DOHH2 (cell line): ENCODE data around the gene LRP10.
A peak's percentile ranks its signal among the peaks of the same experiment; 100 is the strongest.

Experiments
- H3F3A ChIP-seq: fragments of 200-600 bp; sonication (generic), shearing (Covaris generic); 2 replicates; pipeline ENCODE4 v1.6.0; 2016; ENCODE audit warnings: antibody characterized with exemption, mild to moderate bottlenecking; ENCODE audit not compliant: control insufficient read depth, insufficient read depth
- H3K27ac ChIP-seq: fragments of 200-600 bp; sonication (generic); 2 replicates; pipeline ENCODE4 v1.5.1; 2014; ENCODE audit warnings: low read depth, mild to moderate bottlenecking, low read length, moderate library complexity
- H3K27me3 ChIP-seq: fragments of 200-600 bp; sonication (generic); 2 replicates; pipeline ENCODE4 v1.6.1; 2014; ENCODE audit warnings: mild to moderate bottlenecking, low read length, mixed read lengths; ENCODE audit not compliant: control insufficient read depth
- H3K36me3 ChIP-seq: fragments of 200-600 bp; sonication (generic); 2 replicates; pipeline ENCODE4 v1.6.1; 2014; ENCODE audit warnings: mild to moderate bottlenecking, low read length, moderate library complexity, mixed read lengths; ENCODE audit not compliant: control insufficient read depth
- H3K4me1 ChIP-seq: fragments of 200-600 bp; sonication (generic); 2 replicates; pipeline ENCODE4 v1.6.1; 2014; ENCODE audit warnings: mild to moderate bottlenecking, low read length, mixed read lengths; ENCODE audit not compliant: control insufficient read depth
- H3K4me2 ChIP-seq: fragments of 200-600 bp; sonication (generic); 2 replicates; pipeline ENCODE4 v1.6.0; 2014; ENCODE audit warnings: mild to moderate bottlenecking, low read length, moderate library complexity
- H3K4me3 ChIP-seq: fragments of 200-600 bp; sonication (generic); 2 replicates; pipeline ENCODE4 v1.5.1; 2014; ENCODE audit warnings: mild to moderate bottlenecking, low read length, mixed read lengths
- H3K79me2 ChIP-seq: fragments of 200-600 bp; sonication (generic); 2 replicates; pipeline ENCODE4 v1.6.1; 2014; ENCODE audit warnings: mild to moderate bottlenecking, low read length, mixed read lengths; ENCODE audit not compliant: control insufficient read depth
- H3K9me2 ChIP-seq: fragments of 200-600 bp; sonication (generic); replicated peaks from 2 replicates; pipeline ENCODE4 v1.6.1; 2014; ENCODE audit warnings: mild to moderate bottlenecking, low read length, mixed read lengths; ENCODE audit not compliant: control insufficient read depth
- H3K9me3 ChIP-seq: fragments of 200-600 bp; sonication (generic); 2 replicates; pipeline ENCODE4 v1.6.1; 2014; ENCODE audit warnings: antibody characterized with exemption, low read length, mixed read lengths; ENCODE audit not compliant: control insufficient read depth, insufficient read depth
- H4K20me1 ChIP-seq: fragments of 200-600 bp; sonication (generic); 2 replicates; pipeline ENCODE4 v1.6.0; 2014; ENCODE audit warnings: low read depth, mild to moderate bottlenecking, antibody characterized with exemption, low read length, moderate library complexity; ENCODE audit not compliant: control insufficient read depth, insufficient read depth
- CTCF ChIP-seq: fragments of 200-600 bp; sonication (generic); IDR thresholded peaks from one replicate; pipeline ENCODE4 v1.5.1; 2014; ENCODE audit warnings: antibody characterized with exemption, mild to moderate bottlenecking, low read depth, low read length; ENCODE audit not compliant: poor library complexity, severe bottlenecking
- EZH2phosphoT487 ChIP-seq: fragments of 200-600 bp; sonication (generic); IDR thresholded peaks from 2 replicates; pipeline ENCODE4 v1.6.1; 2017; ENCODE audit warnings: borderline replicate concordance, mild to moderate bottlenecking, antibody characterized with exemption, low read length, moderate library complexity, mixed read lengths

LRP10 gene

DNA sequence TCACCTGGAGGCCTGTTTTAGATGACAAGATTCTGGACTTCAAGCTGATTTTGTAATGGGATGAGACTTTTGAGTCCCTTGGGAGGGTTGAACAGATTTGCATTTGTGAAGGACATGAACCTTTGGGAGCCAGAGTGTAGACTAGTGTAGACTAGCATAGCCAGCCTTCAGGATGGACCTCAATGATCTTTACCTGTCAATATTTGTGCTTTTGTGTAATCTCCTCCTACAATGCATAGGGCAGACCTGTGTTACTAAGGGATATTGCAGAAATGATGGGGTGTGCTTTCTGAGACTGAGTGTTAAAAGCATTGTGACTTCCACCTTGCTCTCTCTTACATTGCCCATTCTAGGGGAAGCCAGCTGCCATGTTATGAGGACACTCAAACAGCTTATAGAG lies 9.9 kb upstream of the LRP10 start:
- H3K4me2 ChIP-seq: no peak overlapping the region
- H3K79me2 ChIP-seq: no peaks in the 10 kb centered on the region
- peaks cover 11% of the 10 kb centered on the region for H3K4me1 ChIP-seq
- no peaks in the 10 kb centered on the region for H3F3A ChIP-seq
- no peaks in the 10 kb centered on the region for H3K27me3 ChIP-seq
- H3K9me3 ChIP-seq: no peaks in the 10 kb centered on the region
- no peak overlapping the region for H3K4me3 ChIP-seq
- H4K20me1 ChIP-seq: no peaks in the 10 kb centered on the region
- no peaks in the 10 kb centered on the region for H3K36me3 ChIP-seq
- H3K27ac ChIP-seq: no peak overlapping the region
- no peaks in the 10 kb centered on the region for H3K9me2 ChIP-seq
- no peak for TF ChIP-seq CTCF
- no peak for TF ChIP-seq EZH2phosphoT487

DNA sequence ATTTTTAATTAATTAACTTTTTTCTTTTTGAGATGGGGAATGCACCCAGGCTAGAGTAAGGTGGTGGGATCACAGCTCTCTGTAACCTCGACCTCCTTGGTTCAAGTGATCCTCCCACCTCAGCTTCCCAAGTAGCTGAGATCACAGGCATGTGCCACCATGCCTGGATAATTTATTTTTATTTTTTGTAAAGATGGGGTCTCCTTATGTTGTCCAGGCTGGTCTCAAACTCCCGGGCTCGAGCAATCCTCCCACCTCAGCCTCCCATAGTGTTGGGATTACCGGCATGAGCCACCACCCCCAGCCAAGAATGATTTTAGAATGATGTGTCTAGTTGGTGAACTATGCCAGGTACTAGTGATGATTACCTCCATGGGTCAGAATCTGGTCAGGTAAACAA lies 6.6 kb upstream of the LRP10 start:
- Histone ChIP-seq H3K4me2 (no peak overlapping the region), H3K79me2 (no peaks in the 10 kb centered on the region), H3K9me3 (no peaks in the 10 kb centered on the region), H3K4me1 (peaks cover 14% of the 10 kb centered on the region), H3K27ac (no peak overlapping the region), H3K9me2 (no peaks in the 10 kb centered on the region), H3F3A (no peaks in the 10 kb centered on the region), H3K4me3 (no peak overlapping the region), H3K27me3 (no peaks in the 10 kb centered on the region), H4K20me1 (no peaks in the 10 kb centered on the region), H3K36me3 (no peaks in the 10 kb centered on the region)
- TF ChIP-seq EZH2phosphoT487 (no peak), CTCF (no peak)

DNA sequence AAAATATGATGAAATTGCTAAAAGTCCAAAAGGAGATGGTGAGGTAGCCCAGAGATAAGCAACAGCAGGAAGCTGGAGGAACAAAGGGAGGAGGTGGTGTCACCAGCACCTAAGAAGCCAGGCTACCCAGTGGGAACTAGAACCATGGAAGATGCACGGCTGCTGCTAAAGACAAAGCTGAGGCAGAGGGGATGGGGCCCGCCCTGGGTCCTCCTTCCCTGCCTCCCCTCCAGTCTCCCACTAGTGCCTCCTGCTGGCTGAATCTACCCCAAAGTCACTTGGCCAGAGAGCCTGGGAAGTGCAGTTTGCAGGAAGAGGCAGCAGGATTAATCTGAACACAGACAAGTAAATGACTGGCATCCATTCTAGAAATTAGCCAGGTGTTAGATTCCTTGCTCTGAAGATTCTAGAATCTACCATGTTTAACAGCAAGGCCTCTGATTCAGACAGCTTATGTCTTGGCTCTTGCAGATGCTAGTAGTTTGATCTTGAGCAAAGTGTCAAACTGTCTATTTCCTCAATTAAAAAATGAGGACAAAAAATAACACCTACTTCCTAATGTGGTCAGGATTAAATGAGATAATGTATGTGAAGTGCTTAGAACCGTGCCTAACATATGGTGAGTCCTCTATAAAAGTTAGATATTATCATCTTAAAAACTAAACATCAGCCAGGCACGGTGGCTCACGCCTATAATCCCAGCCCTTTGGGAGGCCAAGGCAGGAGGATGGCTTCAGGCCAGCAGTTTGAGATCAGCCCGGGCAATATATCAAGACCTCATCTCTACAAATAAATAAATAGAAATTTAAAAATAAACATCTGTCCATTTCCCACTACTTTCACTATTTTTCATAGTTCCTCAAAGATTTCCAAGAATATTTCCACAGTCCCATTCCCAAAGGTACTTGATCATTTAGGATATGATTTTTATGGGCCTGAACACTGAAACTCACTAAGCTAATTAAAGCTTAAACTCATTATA lies 5.8 kb upstream of the LRP10 start:
- no peaks in the 10 kb centered on the region for H4K20me1 ChIP-seq
- H3K9me2 ChIP-seq: no peaks in the 10 kb centered on the region
- H3K4me1 ChIP-seq: peaks cover 21% of the 10 kb centered on the region

More for the DNA sequence above, 5.8 kb upstream of the LRP10 start:
- H3K4me2 ChIP-seq: no peak overlapping the region
- TF ChIP-seq EZH2phosphoT487 (no peak), CTCF (peak; percentile 66)
- H3F3A ChIP-seq: peaks cover 3% of the 10 kb centered on the region; the same call in 1 of the 2 replicates
- no peaks in the 10 kb centered on the region for H3K9me3 ChIP-seq
- no peak overlapping the region for H3K4me3 ChIP-seq
- no peaks in the 10 kb centered on the region for H3K79me2 ChIP-seq
- H3K36me3 ChIP-seq: no peaks in the 10 kb centered on the region
- no peak overlapping the region for H3K27ac ChIP-seq
- no peaks in the 10 kb centered on the region for H3K27me3 ChIP-seq
